ENCODE measurements around the gene SFMBT2. TPM values are rescaled to one million over a fixed set of nuclear protein-coding genes. Genes with fewer than 3 reads are reported as not detected.

Gene SFMBT2
- total and polyA plus RNA-seq, 10 of the 15 experiments (the other 5 are each of a cell fraction or from before 2014, with no cell fraction given): 2.8 to 29.6 (median 15.1) TPM

DNA sequence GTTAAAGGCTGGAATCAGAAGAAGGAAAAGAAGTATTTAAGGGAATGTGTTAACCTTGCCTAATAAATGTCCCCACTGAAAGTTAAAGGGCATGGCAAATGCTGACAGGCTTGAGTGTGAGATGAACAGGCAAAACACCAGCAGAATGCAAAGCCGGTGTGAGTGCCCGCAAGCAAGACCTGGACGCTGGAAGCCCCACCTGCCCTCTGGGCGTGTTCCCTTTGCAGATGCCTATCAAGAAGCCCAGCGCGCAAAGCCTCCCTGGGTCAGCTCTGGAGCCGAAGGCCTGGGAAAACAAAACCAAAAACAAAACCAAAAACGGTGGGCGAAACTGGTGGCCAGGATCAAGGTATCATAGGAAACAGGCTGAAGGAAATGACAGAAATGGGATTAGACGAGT lies 200.3 kb downstream of the SFMBT2 start:
- RAD21 ChIA-PET (ENCODE audit: unreplicated experiment): no interaction called here
- CTCF ChIA-PET: interaction anchor here (1.6 kb wide), 1 partner anchor 10 kb away, joined by 5 read pairs; no protein-coding TSS in a partner anchor
- no peak overlapping the region for H3K9ac ChIP-seq (ENCODE audit: control insufficient read depth, insufficient read depth, low read length)
- H2AFZ ChIP-seq (ENCODE audit: control insufficient read depth, low read depth, low read length): no peak overlapping the region
- ATAC-seq: no peak
- no peak overlapping the region for H3K4me3 ChIP-seq
- no peaks in the 10 kb centered on the region for H3K4me1 ChIP-seq (ENCODE audit: control insufficient read depth, insufficient read depth, low read length)
- intact Hi-C loops (cut with micrococcal nuclease; ENCODE audit: unreplicated experiment) (no loop called here), in situ Hi-C loops (cut with MboI) (no loop called here)
- 97% methylated on average over 9 of the region's 10 CpGs for WGBS (ENCODE audit: insufficient coverage, insufficient replicate concordance, low lambda C conversion rate, missing lambda C conversion rate)
- no peak for DNase-seq (ENCODE audit: low read depth, low spot score)
- H3K9me3 ChIP-seq (replicated peaks; ENCODE audit: control insufficient read depth, insufficient read depth, low read length): no peaks in the 10 kb centered on the region
- H3K79me2 ChIP-seq (ENCODE audit: control insufficient read depth, insufficient read depth, low read length): no peaks in the 10 kb centered on the region
- no peaks in the 10 kb centered on the region for H4K20me1 ChIP-seq (ENCODE audit: control insufficient read depth, insufficient read depth)
- POLR2A ChIA-PET: interaction anchor here (0.5 kb wide), 1 partner anchor 359 kb away, joined by 5 read pairs; no protein-coding TSS in a partner anchor
- no TSS peak for BruUV-seq (replicated peaks)
- H3K27ac ChIP-seq (ENCODE audit: control insufficient read depth, insufficient read depth): no peak overlapping the region
- no peak overlapping the region for H3K4me2 ChIP-seq (ENCODE audit: control insufficient read depth, insufficient read depth)
- TF ChIP-seq RELA (IDR thresholded peaks at IDR 0.05; ENCODE audit: borderline replicate concordance, partially characterized antibody) (no peak), BRCA1 (IDR thresholded peaks at IDR 0.05; ENCODE audit: low read depth, low read length) (no peak), MTA3 (IDR thresholded peaks at IDR 0.05; ENCODE audit: borderline replicate concordance, low read length) (no peak)
- TF ChIP-seq, protein P1, sequence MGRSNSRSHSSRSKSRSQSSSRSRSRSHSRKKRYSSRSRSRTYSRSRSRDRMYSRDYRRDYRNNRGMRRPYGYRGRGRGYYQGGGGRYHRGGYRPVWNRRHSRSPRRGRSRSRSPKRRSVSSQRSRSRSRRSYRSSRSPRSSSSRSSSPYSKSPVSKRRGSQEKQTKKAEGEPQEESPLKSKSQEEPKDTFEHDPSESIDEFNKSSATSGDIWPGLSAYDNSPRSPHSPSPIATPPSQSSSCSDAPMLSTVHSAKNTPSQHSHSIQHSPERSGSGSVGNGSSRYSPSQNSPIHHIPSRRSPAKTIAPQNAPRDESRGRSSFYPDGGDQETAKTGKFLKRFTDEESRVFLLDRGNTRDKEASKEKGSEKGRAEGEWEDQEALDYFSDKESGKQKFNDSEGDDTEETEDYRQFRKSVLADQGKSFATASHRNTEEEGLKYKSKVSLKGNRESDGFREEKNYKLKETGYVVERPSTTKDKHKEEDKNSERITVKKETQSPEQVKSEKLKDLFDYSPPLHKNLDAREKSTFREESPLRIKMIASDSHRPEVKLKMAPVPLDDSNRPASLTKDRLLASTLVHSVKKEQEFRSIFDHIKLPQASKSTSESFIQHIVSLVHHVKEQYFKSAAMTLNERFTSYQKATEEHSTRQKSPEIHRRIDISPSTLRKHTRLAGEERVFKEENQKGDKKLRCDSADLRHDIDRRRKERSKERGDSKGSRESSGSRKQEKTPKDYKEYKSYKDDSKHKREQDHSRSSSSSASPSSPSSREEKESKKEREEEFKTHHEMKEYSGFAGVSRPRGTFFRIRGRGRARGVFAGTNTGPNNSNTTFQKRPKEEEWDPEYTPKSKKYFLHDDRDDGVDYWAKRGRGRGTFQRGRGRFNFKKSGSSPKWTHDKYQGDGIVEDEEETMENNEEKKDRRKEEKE (IDR thresholded peaks at IDR 0.05): no peak
- no peak for FAIRE-seq
- H3K27me3 ChIP-seq (replicated peaks in 1 of 2; ENCODE audit: control insufficient read depth in 2 of 2, insufficient read depth in 2 of 2, low read length in 1 of 2): no peaks in the 10 kb centered on the region
- peaks cover 15 to 20% of the 10 kb centered on the region in 2 experiments for H3K36me3 ChIP-seq (ENCODE audit: control insufficient read depth in 2 of 2, insufficient read depth in 2 of 2, low read length in 1 of 2)
- SMC1A ChIA-PET (ENCODE audit: uncharacterized antibody, unreplicated experiment): no interaction called here

DNA sequence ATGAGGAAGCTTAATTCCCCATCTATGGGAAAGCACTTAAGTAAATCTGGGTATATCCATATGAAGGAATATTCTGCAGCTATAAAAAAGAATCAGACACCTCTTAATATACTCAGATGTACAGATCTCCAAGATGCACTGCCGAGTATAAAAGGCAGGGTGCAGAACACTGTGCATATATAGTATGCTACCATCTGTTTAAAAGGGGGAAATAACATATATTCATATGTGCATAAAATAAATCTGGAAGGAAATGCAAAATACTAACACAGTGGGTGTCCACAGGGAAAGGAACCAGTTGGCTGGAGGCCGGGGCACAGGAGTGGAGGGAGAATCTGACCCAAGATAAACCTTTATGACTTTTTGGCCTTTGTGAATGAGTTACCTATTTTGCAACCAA lies 201.4 kb downstream of the SFMBT2 start:
- intact Hi-C loops (cut with micrococcal nuclease; ENCODE audit: unreplicated experiment) (no loop called here), in situ Hi-C loops (cut with MboI) (no loop called here)
- CTCF ChIA-PET: no interaction called here
- ATAC-seq (no peak), FAIRE-seq (no peak), DNase-seq (ENCODE audit: low read depth, low spot score) (no peak)
- Histone ChIP-seq H3K9ac (ENCODE audit: control insufficient read depth, insufficient read depth, low read length) (no peak overlapping the region), H3K4me3 (no peak overlapping the region), H2AFZ (ENCODE audit: control insufficient read depth, low read depth, low read length) (no peak overlapping the region), H3K27ac (ENCODE audit: control insufficient read depth, insufficient read depth) (no peak overlapping the region), H4K20me1 (ENCODE audit: control insufficient read depth, insufficient read depth) (no peaks in the 10 kb centered on the region), H3K4me1 (ENCODE audit: control insufficient read depth, insufficient read depth, low read length) (no peaks in the 10 kb centered on the region), H3K9me3 (replicated peaks; ENCODE audit: control insufficient read depth, insufficient read depth, low read length) (no peaks in the 10 kb centered on the region), H3K36me3 (ENCODE audit: control insufficient read depth in 2 of 2, insufficient read depth in 2 of 2, low read length in 1 of 2) (peaks cover 20 to 23% of the 10 kb centered on the region in 2 experiments; a peak in 3 of 4 replicates), H3K4me2 (ENCODE audit: control insufficient read depth, insufficient read depth) (no peak overlapping the region), H3K27me3 (replicated peaks in 1 of 2; ENCODE audit: control insufficient read depth in 2 of 2, insufficient read depth in 2 of 2, low read length in 1 of 2) (no peaks in the 10 kb centered on the region), H3K79me2 (ENCODE audit: control insufficient read depth, insufficient read depth, low read length) (no peaks in the 10 kb centered on the region)
- TF ChIP-seq SMAD1 (IDR thresholded peaks at IDR 0.05; ENCODE audit: low read depth, partially characterized antibody) (no peak), EGR1 (IDR thresholded peaks at IDR 0.05; ENCODE audit: borderline replicate concordance in 1 of 2, low read depth in 2 of 2, low read length in 2 of 2) (no peak)
- TF ChIP-seq, protein P2, sequence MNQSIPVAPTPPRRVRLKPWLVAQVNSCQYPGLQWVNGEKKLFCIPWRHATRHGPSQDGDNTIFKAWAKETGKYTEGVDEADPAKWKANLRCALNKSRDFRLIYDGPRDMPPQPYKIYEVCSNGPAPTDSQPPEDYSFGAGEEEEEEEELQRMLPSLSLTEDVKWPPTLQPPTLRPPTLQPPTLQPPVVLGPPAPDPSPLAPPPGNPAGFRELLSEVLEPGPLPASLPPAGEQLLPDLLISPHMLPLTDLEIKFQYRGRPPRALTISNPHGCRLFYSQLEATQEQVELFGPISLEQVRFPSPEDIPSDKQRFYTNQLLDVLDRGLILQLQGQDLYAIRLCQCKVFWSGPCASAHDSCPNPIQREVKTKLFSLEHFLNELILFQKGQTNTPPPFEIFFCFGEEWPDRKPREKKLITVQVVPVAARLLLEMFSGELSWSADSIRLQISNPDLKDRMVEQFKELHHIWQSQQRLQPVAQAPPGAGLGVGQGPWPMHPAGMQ (IDR thresholded peaks at IDR 0.05; ENCODE audit: borderline replicate concordance): no peak
- SMC1A ChIA-PET (ENCODE audit: uncharacterized antibody, unreplicated experiment): interaction anchor here (0.8 to 1.2 kb wide), 2 partner anchors 9 to 10 kb away, joined by 3 read pairs; no protein-coding TSS in a partner anchor
- BruUV-seq (replicated peaks): no TSS peak
- WGBS (ENCODE audit: insufficient coverage, insufficient replicate concordance, low lambda C conversion rate, missing lambda C conversion rate): 57% methylated on average over 2 of the region's 2 CpGs
- RAD21 ChIA-PET (ENCODE audit: unreplicated experiment): no interaction called here
- POLR2A ChIA-PET: interaction anchor here (0.5 kb wide), 1 partner anchor 131 kb away, joined by 3 read pairs; no protein-coding TSS in a partner anchor
